Suprapubic skin (tissue), 4 donors: ENCODE results near the gene ADAMTS10.

ENCODE experiments used
- CTCF ChIP-seq, 2 donors: fragments of 200-600 bp in 1 of 2; fragments of 450-650 bp in 1 of 2; sonication (generic) in 1 of 2; IDR thresholded peaks; one replicate each; pipeline ENCODE4 v1.5.1; 2016 to 2019; ENCODE audit warnings: antibody characterized with exemption in 2 of 2, mild to moderate bottlenecking in 1 of 2, moderate library complexity in 1 of 2
- POLR2A ChIP-seq, 2 donors: fragments of 450-650 bp; IDR thresholded peaks; one replicate each; pipeline ENCODE4 v1.6.1; 2017; ENCODE audit warnings: antibody characterized with exemption in 2 of 2, mild to moderate bottlenecking in 2 of 2, moderate library complexity in 2 of 2
- POLR2AphosphoS5 ChIP-seq, 3 donors: sonication (generic); formaldehyde crosslinking; IDR thresholded peaks; one replicate each; pipeline ENCODE4 v1.6.1; 2017; ENCODE audit warnings: antibody characterized with exemption in 3 of 3

GRCh38 chr19:8611877-8612806, 1.6 kb upstream of the ADAMTS10 start:
- TF ChIP-seq CTCF (IDR thresholded peaks at IDR 0.05) (no peak), POLR2AphosphoS5 (IDR thresholded peaks at IDR 0.05) (no peak), POLR2A (IDR thresholded peaks at IDR 0.05) (no peak)
